ENCODE data around the gene ARG2. TPM values are rescaled to one million over a fixed set of nuclear protein-coding genes. Genes with fewer than 3 reads are reported as not detected.
A peak's percentile ranks its signal among the peaks of the same experiment; 100 is the strongest.

ARG2 gene
- total RNA-seq, 1 experiment from 2014 or later = 7.0 TPM

- peaks cover 0 to 2% of the 10 kb centered on the region in 2 experiments; a peak in 1 of 4 replicates for H3K36me3 ChIP-seq (ENCODE audit: control insufficient read depth in 1 of 2, insufficient read depth in 2 of 2, low read length in 2 of 2)
- no peak for TF ChIP-seq POLR2AphosphoS5 (IDR thresholded peaks at IDR 0.05; ENCODE audit: low read depth, low read length)
- H3K9ac ChIP-seq (ENCODE audit: low read length) = no peak overlapping the region
- H3K4me3 ChIP-seq (replicated peaks in 1 of 2; ENCODE audit: low read depth in 1 of 2, low read length in 2 of 2) = no peak overlapping the region
- no peaks in the 10 kb centered on the region for H3K9me3 ChIP-seq (ENCODE audit: control insufficient read depth in 1 of 2, insufficient read depth in 1 of 2, low read depth in 1 of 2, low read length in 2 of 2)
- RAD21 ChIA-PET (ENCODE audit: low non-redundant PET in 1 of 2, low total read pairs in 2 of 2, uncharacterized antibody in 2 of 2, unreplicated experiment in 2 of 2) = no interaction called here
- ATAC-seq (no peak), DNase-seq (ENCODE audit: low read depth, low spot score) (no peak)
- peaks cover 2 to 15% of the 10 kb centered on the region in 2 experiments for H3K4me1 ChIP-seq (ENCODE audit: control insufficient read depth in 1 of 2, insufficient read depth in 2 of 2, low read length in 2 of 2)
- H3K79me2 ChIP-seq (ENCODE audit: insufficient read depth, low read length) = no peaks in the 10 kb centered on the region
- BruUV-seq (replicated peaks) = no TSS peak
- CTCF ChIA-PET = interaction anchor here (0.7 kb wide), 1 partner anchor 25 kb away, joined by 3 read pairs; no protein-coding TSS in a partner anchor
- H3K27me3 ChIP-seq (ENCODE audit: insufficient read depth, low read length) = no peaks in the 10 kb centered on the region
- intact Hi-C loops (cut with micrococcal nuclease) = no loop called here
- no peak overlapping the region for H3K27ac ChIP-seq (ENCODE audit: low read depth, low read length)
- H3K9me2 ChIP-seq (ENCODE audit: insufficient read depth) = no peaks in the 10 kb centered on the region
- H2AFZ ChIP-seq (ENCODE audit: low read depth, low read length, poor library complexity, severe bottlenecking) = no peak overlapping the region
- POLR2A ChIA-PET = no interaction called here
- no peak overlapping the region for H3K4me2 ChIP-seq (ENCODE audit: low read length)
- H4K20me1 ChIP-seq (ENCODE audit: insufficient read depth) = no peaks in the 10 kb centered on the region
Measured at GRCh38 chr14:67641902-67642749, 22.4 kb downstream of the ARG2 start.

- peaks cover 0 to 2% of the 10 kb centered on the region in 2 experiments; a peak in 1 of 4 replicates for H3K36me3 ChIP-seq (ENCODE audit: control insufficient read depth in 1 of 2, insufficient read depth in 2 of 2, low read length in 2 of 2)
Measured at GRCh38 chr14:67643713-67644112, 24.0 kb downstream of the ARG2 start.

More at GRCh38 chr14:67643713-67644112, 24.0 kb downstream of the ARG2 start:
- peak overlapping the region; percentile 8; the same call in 1 of the 2 replicates for H3K4me2 ChIP-seq (ENCODE audit: low read length)
- no TSS peak for BruUV-seq (replicated peaks)
- ChIA-PET POLR2A (interaction anchor here (0.6 to 1.2 kb wide), 2 partner anchors 22 to 43 kb away, joined by 4 read pairs; partner anchors contain the start of gene PIGH), CTCF (no interaction called here), RAD21 (ENCODE audit: low non-redundant PET in 1 of 2, low total read pairs in 2 of 2, uncharacterized antibody in 2 of 2, unreplicated experiment in 2 of 2) (no interaction called here)
- H3K4me3 ChIP-seq (replicated peaks in 1 of 2; ENCODE audit: low read depth in 1 of 2, low read length in 2 of 2) = no peak overlapping the region
- peaks cover 2 to 15% of the 10 kb centered on the region in 2 experiments for H3K4me1 ChIP-seq (ENCODE audit: control insufficient read depth in 1 of 2, insufficient read depth in 2 of 2, low read length in 2 of 2)
- DNase-seq (ENCODE audit: low read depth, low spot score) (no peak), ATAC-seq (no peak; the same call in 1 of the 2 replicates)
- H3K9me3 ChIP-seq (ENCODE audit: control insufficient read depth in 1 of 2, insufficient read depth in 1 of 2, low read depth in 1 of 2, low read length in 2 of 2) = no peaks in the 10 kb centered on the region
- intact Hi-C loops (cut with micrococcal nuclease) = no loop called here
- H4K20me1 ChIP-seq (ENCODE audit: insufficient read depth) = no peaks in the 10 kb centered on the region
- H3K79me2 ChIP-seq (ENCODE audit: insufficient read depth, low read length) = no peaks in the 10 kb centered on the region
- H3K27me3 ChIP-seq (ENCODE audit: insufficient read depth, low read length) = no peaks in the 10 kb centered on the region
- H3K9me2 ChIP-seq (ENCODE audit: insufficient read depth) = no peaks in the 10 kb centered on the region
- TF ChIP-seq YY1 (IDR thresholded peaks at IDR 0.05; ENCODE audit: extremely low read depth, insufficient replicate concordance, low read depth, low read length) (no peak), ELF1 (IDR thresholded peaks at IDR 0.05; ENCODE audit: borderline replicate concordance, low read depth) (no peak), EGR1 (IDR thresholded peaks at IDR 0.05; ENCODE audit: low read depth) (no peak), POLR2AphosphoS5 (IDR thresholded peaks at IDR 0.05; ENCODE audit: low read depth, low read length) (no peak), FOSL1 (IDR thresholded peaks at IDR 0.05; ENCODE audit: low read depth) (no peak), SRF (IDR thresholded peaks at IDR 0.05; ENCODE audit: low read depth) (no peak), CEBPB (IDR thresholded peaks at IDR 0.05; ENCODE audit: low read depth) (no peak), CTCF (IDR thresholded peaks at IDR 0.05 in 2 of 3, conservative IDR thresholded peaks at IDR 0.05 in 1 of 3; ENCODE audit: borderline replicate concordance in 1 of 3, insufficient read depth in 1 of 3, low read depth in 2 of 3, low read length in 2 of 3) (no peak), TCF7L2 (IDR thresholded peaks at IDR 0.05; ENCODE audit: borderline replicate concordance, extremely low read depth, insufficient read depth, insufficient read length) (no peak), EZH2phosphoT487 (IDR thresholded peaks at IDR 0.05; ENCODE audit: borderline replicate concordance) (no peak), RAD21 (IDR thresholded peaks at IDR 0.05; ENCODE audit: low read depth) (no peak), ATF3 (IDR thresholded peaks at IDR 0.05) (no peak), EZH2 (IDR thresholded peaks at IDR 0.05) (no peak), ZBTB33 (IDR thresholded peaks at IDR 0.05; ENCODE audit: extremely low read depth, insufficient replicate concordance, low read length) (no peak), ZFX (IDR thresholded peaks at IDR 0.05) (no peak)
- no peak overlapping the region for H3K9ac ChIP-seq (ENCODE audit: low read length)
- H2AFZ ChIP-seq (ENCODE audit: low read depth, low read length, poor library complexity, severe bottlenecking) = no peak overlapping the region
- H3K27ac ChIP-seq (ENCODE audit: low read depth, low read length) = no peak overlapping the region
